Adipocyte (in vitro differentiated cells): ENCODE measurements around the gene LRRTM2.

Source experiments
- DNase-seq: peaks from one replicate; pipeline ENCODE4 v3.0.0-alpha.2; 2015; ENCODE audit warnings: low read depth
- H3K27me3 ChIP-seq: replicated peaks from 2 replicates; pipeline ENCODE4 v1.7.0; 2013; ENCODE audit warnings: mild to moderate bottlenecking, low read length, moderate library complexity; ENCODE audit not compliant: control insufficient read depth, insufficient read depth
- H3K36me3 ChIP-seq: 2 replicates; pipeline ENCODE4 v1.7.0; 2013; ENCODE audit warnings: low read length, mild to moderate bottlenecking, moderate library complexity; ENCODE audit not compliant: control insufficient read depth, insufficient read depth, severe bottlenecking
- H3K4me1 ChIP-seq: 2 replicates; pipeline ENCODE4 v1.7.0; 2013; ENCODE audit warnings: mild to moderate bottlenecking, low read length, moderate library complexity; ENCODE audit not compliant: control insufficient read depth, insufficient read depth
- H3K4me3 ChIP-seq: 2 replicates; pipeline ENCODE4 v1.7.0; 2013; ENCODE audit warnings: mild to moderate bottlenecking, low read length, moderate library complexity
- H3K9ac ChIP-seq: 2 replicates; pipeline ENCODE4 v1.7.0; 2013; ENCODE audit warnings: mild to moderate bottlenecking, low read length, moderate library complexity
- H3K9me3 ChIP-seq: 2 replicates; pipeline ENCODE4 v1.7.0; 2013; ENCODE audit warnings: mild to moderate bottlenecking, low read length, moderate library complexity; ENCODE audit not compliant: control insufficient read depth

LRRTM2 gene

GRCh38 chr5:138883211-138883610 is 8.1 kb upstream of the LRRTM2 start:
- Histone ChIP-seq H3K4me1 (no peaks in the 10 kb centered on the region), H3K27me3 (no peaks in the 10 kb centered on the region), H3K36me3 (peaks cover 22% of the 10 kb centered on the region), H3K9me3 (no peaks in the 10 kb centered on the region), H3K4me3 (no peak overlapping the region), H3K9ac (no peak overlapping the region)
- no peak for DNase-seq

- no peaks in the 10 kb centered on the region for H3K36me3 ChIP-seq
- H3K9me3 ChIP-seq: no peaks in the 10 kb centered on the region
- no peak for DNase-seq
- H3K4me1 ChIP-seq: no peaks in the 10 kb centered on the region
- H3K4me3 ChIP-seq: no peak overlapping the region
- no peaks in the 10 kb centered on the region for H3K27me3 ChIP-seq
- no peak overlapping the region for H3K9ac ChIP-seq
Observed at GRCh38 chr5:138878437-138879235, 3.5 kb upstream of the LRRTM2 start.

GRCh38 chr5:138876811-138877210 is 1.7 kb upstream of the LRRTM2 start:
- Histone ChIP-seq H3K9ac (no peak overlapping the region), H3K36me3 (peaks cover 2% of the 10 kb centered on the region), H3K27me3 (no peaks in the 10 kb centered on the region), H3K9me3 (no peaks in the 10 kb centered on the region), H3K4me3 (no peak overlapping the region), H3K4me1 (no peaks in the 10 kb centered on the region)
- no peak for DNase-seq

- Histone ChIP-seq H3K27me3 (no peaks in the 10 kb centered on the region), H3K9ac (no peak overlapping the region), H3K4me1 (no peaks in the 10 kb centered on the region), H3K36me3 (peaks cover 2% of the 10 kb centered on the region), H3K4me3 (no peak overlapping the region), H3K9me3 (no peaks in the 10 kb centered on the region)
- no peak for DNase-seq
Observed at GRCh38 chr5:138875946-138876345, 811 bp upstream of the LRRTM2 start.

- Histone ChIP-seq H3K4me3 (peak overlapping the region; percentile 18), H3K27me3 (no peaks in the 10 kb centered on the region), H3K9ac (no peak overlapping the region), H3K36me3 (peaks cover 2% of the 10 kb centered on the region), H3K4me1 (no peaks in the 10 kb centered on the region), H3K9me3 (no peaks in the 10 kb centered on the region)
- DNase-seq: peak; percentile 49
Observed at GRCh38 chr5:138875552-138875875, 379 bp upstream of the LRRTM2 start.

- DNase-seq: peak; percentile 19
- Histone ChIP-seq H3K9ac (no peak overlapping the region), H3K4me3 (no peak overlapping the region), H3K36me3 (peaks cover 2% of the 10 kb centered on the region), H3K4me1 (no peaks in the 10 kb centered on the region), H3K9me3 (no peaks in the 10 kb centered on the region), H3K27me3 (no peaks in the 10 kb centered on the region)
Observed at GRCh38 chr5:138874241-138874640, 894 bp downstream of the LRRTM2 start.

GRCh38 chr5:138873466-138874221 is 1.5 kb downstream of the LRRTM2 start:
- Histone ChIP-seq H3K9ac (no peak overlapping the region), H3K9me3 (no peaks in the 10 kb centered on the region), H3K27me3 (no peaks in the 10 kb centered on the region), H3K4me3 (no peak overlapping the region), H3K36me3 (peaks cover 2% of the 10 kb centered on the region), H3K4me1 (no peaks in the 10 kb centered on the region)
- no peak for DNase-seq

GRCh38 chr5:138872841-138873465 is 2.2 kb downstream of the LRRTM2 start:
- Histone ChIP-seq H3K4me3 (no peak overlapping the region), H3K9me3 (no peaks in the 10 kb centered on the region), H3K36me3 (peaks cover 2% of the 10 kb centered on the region), H3K4me1 (no peaks in the 10 kb centered on the region), H3K9ac (no peak overlapping the region), H3K27me3 (no peaks in the 10 kb centered on the region)
- no peak for DNase-seq

- peaks cover 10% of the 10 kb centered on the region for H3K4me1 ChIP-seq
- peaks cover 2% of the 10 kb centered on the region for H3K36me3 ChIP-seq
- no peaks in the 10 kb centered on the region for H3K27me3 ChIP-seq
- DNase-seq: peak; percentile 22
- no peaks in the 10 kb centered on the region for H3K9me3 ChIP-seq
- no peak overlapping the region for H3K9ac ChIP-seq
- no peak overlapping the region for H3K4me3 ChIP-seq
Observed at GRCh38 chr5:138870611-138871010, 4.5 kb downstream of the LRRTM2 start.

- Histone ChIP-seq H3K9me3 (no peaks in the 10 kb centered on the region), H3K27me3 (no peaks in the 10 kb centered on the region), H3K9ac (no peak overlapping the region), H3K4me3 (no peak overlapping the region), H3K36me3 (peaks cover 2% of the 10 kb centered on the region), H3K4me1 (peaks cover 10% of the 10 kb centered on the region)
- peak; percentile 20 for DNase-seq
Observed at GRCh38 chr5:138869763-138870500, 5.2 kb downstream of the LRRTM2 start.

GRCh38 chr5:138869038-138869437 is 6.1 kb downstream of the LRRTM2 start:
- no peaks in the 10 kb centered on the region for H3K9me3 ChIP-seq
- H3K4me1 ChIP-seq: peaks cover 10% of the 10 kb centered on the region
- H3K4me3 ChIP-seq: no peak overlapping the region
- H3K36me3 ChIP-seq: peaks cover 2% of the 10 kb centered on the region
- H3K27me3 ChIP-seq: no peaks in the 10 kb centered on the region
- no peak overlapping the region for H3K9ac ChIP-seq
- no peak for DNase-seq
